Upper lobe of left lung (tissue), 6 donors: Measurements from ENCODE around the gene SMIM43. TPM values are rescaled to one million over a fixed set of nuclear protein-coding genes. Genes with fewer than 3 reads are reported as not detected.

Source experiments
- ATAC-seq, 2 donors: fragments of 200-7000 bp; cut with Tn5 transposase; one replicate each; pipeline ENCODE4 v1.9.1; 2022; ENCODE audit warnings: mild to moderate bottlenecking in 2 of 2, moderate library complexity in 2 of 2; ENCODE audit not compliant: low FRiP score in 2 of 2
- DNase-seq, 2 donors: peaks; one replicate each; pipeline ENCODE4 v3.0.0-alpha.2; 2019 to 2020
- H3K27ac ChIP-seq, 4 donors: fragments of 200-600 bp; sonication (generic); one replicate each; pipeline ENCODE4 v1.5.1; 2016 to 2019
- H3K27me3 ChIP-seq, 4 donors: fragments of 200-600 bp; sonication (generic); one replicate each; pipeline ENCODE4 v1.5.1; 2017 to 2019
- H3K36me3 ChIP-seq, 4 donors: fragments of 200-600 bp; sonication (generic); one replicate each; pipeline ENCODE4 v1.5.1; 2016 to 2019
- H3K4me1 ChIP-seq, 4 donors: fragments of 200-600 bp; sonication (generic); one replicate each; pipeline ENCODE4 v1.5.1; 2018 to 2019
- H3K4me3 ChIP-seq, 4 donors: fragments of 200-600 bp; sonication (generic); one replicate each; pipeline ENCODE4 v1.5.1; 2017 to 2019; ENCODE audit warnings: mild to moderate bottlenecking in 2 of 4, moderate library complexity in 1 of 4
- H3K9me3 ChIP-seq, 4 donors: fragments of 200-600 bp; sonication (generic); one replicate each; pipeline ENCODE4 v1.5.1; 2018 to 2019
- CTCF ChIP-seq, 6 experiments: fragments of 450-650 bp in 4 of 6; fragments of 200-600 bp in 2 of 6; sonication (generic) in 2 of 6; IDR thresholded peaks; one replicate each; pipeline ENCODE4 v1.5.1; 2016 to 2019; ENCODE audit warnings: antibody characterized with exemption in 6 of 6
- EP300 ChIP-seq, 4 donors: sonication (generic); formaldehyde crosslinking; IDR thresholded peaks; one replicate each; pipeline ENCODE4 v1.5.1; 2017; ENCODE audit warnings: antibody characterized with exemption in 4 of 4, control low read depth in 2 of 4
- POLR2A ChIP-seq, 4 donors: fragments of 450-650 bp; IDR thresholded peaks; one replicate each; pipeline ENCODE4 v1.5.1; 2016 to 2017; ENCODE audit warnings: antibody characterized with exemption in 4 of 4, mild to moderate bottlenecking in 2 of 4
- POLR2AphosphoS5 ChIP-seq, 2 donors: sonication (generic); formaldehyde crosslinking; IDR thresholded peaks; one replicate each; pipeline ENCODE4 v1.5.1; 2017; ENCODE audit warnings: antibody characterized with exemption in 2 of 2
- whole genome bisulfite sequencing, 2 donors: methylation state at CpG; one replicate each; pipeline ENCODE4 v1.1.5; 2017 to 2018; 5-methylcytosine and 5-hydroxymethylcytosine counted together
- total RNA-seq, 6 donors: library from RNA; depleted of rRNA in 4 of 6; stranded (reverse); fragments of >200 nt in 4 of 6; gene quantifications; one replicate each; pipeline versions ENCODE4 v1.1.0 to v1.2.1, GENCODE V29; 2016 to 2021
- donor health status: DM: no; HTN: no; CAD: no; lungs with moderate emphysema.
- donor health status: DM: no; HTN: yes; CAD: no; lungs with severe emphysema.

The SMIM43 gene
- total RNA-seq, 6 donors from 2014 or later = not detected

GRCh38 chr4:121717680-121718237 lies 47.2 kb downstream of the SMIM43 start:
- H3K36me3 ChIP-seq = no peaks in the 10 kb centered on the region
- H3K27ac ChIP-seq = peak overlapping the region in 1 of 4 donors; percentile 23
- H3K9me3 ChIP-seq = no peaks in the 10 kb centered on the region
- no peak overlapping the region for H3K4me3 ChIP-seq
- no peaks in the 10 kb centered on the region for H3K4me1 ChIP-seq
- DNase-seq (no peak), ATAC-seq (peak in 1 of 2 donors; percentile 93)
- TF ChIP-seq EP300 (IDR thresholded peaks at IDR 0.05) (no peak), POLR2A (IDR thresholded peaks at IDR 0.05) (no peak), CTCF (IDR thresholded peaks at IDR 0.05) (no peak), POLR2AphosphoS5 (IDR thresholded peaks at IDR 0.05) (no peak)
- no peaks in the 10 kb centered on the region for H3K27me3 ChIP-seq
- 41 to 51% methylated on average over 4 of the region's 4 CpGs for WGBS, 2 donors

- H3K9me3 ChIP-seq = no peaks in the 10 kb centered on the region
- 65% methylated on average over 4 of the region's 4 CpGs for WGBS, 2 donors
Observed at GRCh38 chr4:121714548-121714947, 50.4 kb downstream of the SMIM43 start.

GRCh38 chr4:121712783-121713182 lies 52.2 kb downstream of the SMIM43 start:
- ATAC-seq (no peak), DNase-seq (no peak)
- Histone ChIP-seq H3K36me3 (no peaks in the 10 kb centered on the region), H3K4me1 (peaks cover 0 to 9% (median 6%) of the 10 kb centered on the region in 4 donors), H3K9me3 (no peaks in the 10 kb centered on the region), H3K27me3 (no peaks in the 10 kb centered on the region), H3K4me3 (no peak overlapping the region), H3K27ac (no peak overlapping the region)
- no peak for TF ChIP-seq POLR2A (IDR thresholded peaks at IDR 0.05)
- no peak for TF ChIP-seq CTCF (IDR thresholded peaks at IDR 0.05)
- TF ChIP-seq POLR2AphosphoS5 (IDR thresholded peaks at IDR 0.05) = no peak
- no peak for TF ChIP-seq EP300 (IDR thresholded peaks at IDR 0.05)
- WGBS, 2 donors = 79 to 89% methylated on average over 4 of the region's 4 CpGs

More at GRCh38 chr4:121714548-121714947, 50.4 kb downstream of the SMIM43 start:
- H3K27ac ChIP-seq = no peak overlapping the region
- DNase-seq (no peak), ATAC-seq (no peak)
- no peaks in the 10 kb centered on the region for H3K36me3 ChIP-seq
- H3K4me3 ChIP-seq = no peak overlapping the region
- peaks cover 0 to 9% (median 6%) of the 10 kb centered on the region in 4 donors for H3K4me1 ChIP-seq
- no peaks in the 10 kb centered on the region for H3K27me3 ChIP-seq
- TF ChIP-seq CTCF (IDR thresholded peaks at IDR 0.05) (no peak), EP300 (IDR thresholded peaks at IDR 0.05) (no peak), POLR2AphosphoS5 (IDR thresholded peaks at IDR 0.05) (no peak), POLR2A (IDR thresholded peaks at IDR 0.05) (no peak)

- peak overlapping the region in 3 of 4 donors; percentile 41 to 65 (median 54) for H3K27ac ChIP-seq
- 65 to 70% methylated on average over 7 of the region's 7 CpGs for WGBS, 2 donors
- no peaks in the 10 kb centered on the region for H3K36me3 ChIP-seq
- peaks cover 0 to 9% (median 6%) of the 10 kb centered on the region in 4 donors for H3K4me1 ChIP-seq
- no peak overlapping the region for H3K4me3 ChIP-seq
- peak in 1 of 2 donors; percentile 71 for ATAC-seq
- DNase-seq = no peak
- no peaks in the 10 kb centered on the region for H3K9me3 ChIP-seq
- H3K27me3 ChIP-seq = no peaks in the 10 kb centered on the region
- TF ChIP-seq CTCF (IDR thresholded peaks at IDR 0.05) = no peak
- TF ChIP-seq EP300 (IDR thresholded peaks at IDR 0.05) = no peak
- no peak for TF ChIP-seq POLR2AphosphoS5 (IDR thresholded peaks at IDR 0.05)
- no peak for TF ChIP-seq POLR2A (IDR thresholded peaks at IDR 0.05)
Observed at GRCh38 chr4:121712001-121712651, 52.8 kb downstream of the SMIM43 start.
